ENCODE data around the gene N4BP2. TPM values are rescaled to one million over a fixed set of nuclear protein-coding genes. Genes with fewer than 3 reads are reported as not detected.
A peak's percentile ranks its signal among the peaks of the same experiment; 100 is the strongest.

Gene N4BP2
- total and polyA plus RNA-seq, 7 experiments from 2014 or later: 12.9 to 37.2 (median 19.4) TPM

GRCh38 chr4:40183615-40184411 is 127.2 kb downstream of the N4BP2 start:
- peak overlapping the region in 8 of 9 donors; percentile 49 to 88 (median 78) for H3K27ac Mint-ChIP-seq
- peaks cover 0 to 2% (median 0%) of the 10 kb centered on the region in 11 donors for H3K9me3 Mint-ChIP-seq
- Histone ChIP-seq H3K9me3 (ENCODE audit: control insufficient read depth in 2 of 3, low read length in 3 of 3) (no peaks in the 10 kb centered on the region), H3K27me3 (ENCODE audit: control insufficient read depth in 2 of 2, insufficient read depth in 2 of 2, low read length in 2 of 2) (no peaks in the 10 kb centered on the region), H3K36me3 (ENCODE audit: control insufficient read depth in 2 of 3, insufficient read depth in 3 of 3, low read length in 3 of 3) (no peaks in the 10 kb centered on the region), H3K27ac (ENCODE audit: low read depth, low read length) (peak overlapping the region; percentile 14), H3K4me3 (ENCODE audit: low read length) (no peak overlapping the region), H3K4me1 (ENCODE audit: control insufficient read depth in 2 of 2, insufficient read depth in 2 of 2, low read length in 2 of 2) (peaks cover 6 to 15% of the 10 kb centered on the region in 2 donors)
- no peak for DNase-seq
- POLR2A ChIA-PET: interaction anchor here (0.6 to 7.6 kb wide), 10 partner anchors 10 to 110 kb away, joined by 3 to 62 read pairs (median 3); partner anchors contain the start of gene RHOH
- H3K4me1 Mint-ChIP-seq: peaks cover 19 to 60% (median 50%) of the 10 kb centered on the region in 7 donors
- H3K27me3 Mint-ChIP-seq: no peaks in the 10 kb centered on the region
- H3K4me3 Mint-ChIP-seq: peak overlapping the region; percentile 10 to 72 (median 58)
- intact Hi-C loops (cut with micrococcal nuclease): loop anchor here (1.0 kb wide), 3 partner anchors 9 to 11 kb away; no protein-coding TSS in a partner anchor
- H3K36me3 Mint-ChIP-seq: peaks cover 0 to 12% (median 0%) of the 10 kb centered on the region in 5 donors
- CTCF ChIA-PET: interaction anchor here (0.6 to 1.7 kb wide), 3 partner anchors 10 to 126 kb away, joined by 3 to 4 read pairs (median 3); no protein-coding TSS in a partner anchor
- ATAC-seq: peak; percentile 37

GRCh38 chr4:40185830-40186664 is 129.4 kb downstream of the N4BP2 start:
- H3K4me1 Mint-ChIP-seq: peaks cover 31 to 76% (median 67%) of the 10 kb centered on the region in 7 donors
- H3K27ac ChIP-seq (ENCODE audit: low read depth, low read length): no peak overlapping the region
- CTCF ChIA-PET: interaction anchor here (0.6 to 0.7 kb wide), 2 partner anchors 34 to 124 kb away, joined by 3 to 6 read pairs; no protein-coding TSS in a partner anchor

DNA sequence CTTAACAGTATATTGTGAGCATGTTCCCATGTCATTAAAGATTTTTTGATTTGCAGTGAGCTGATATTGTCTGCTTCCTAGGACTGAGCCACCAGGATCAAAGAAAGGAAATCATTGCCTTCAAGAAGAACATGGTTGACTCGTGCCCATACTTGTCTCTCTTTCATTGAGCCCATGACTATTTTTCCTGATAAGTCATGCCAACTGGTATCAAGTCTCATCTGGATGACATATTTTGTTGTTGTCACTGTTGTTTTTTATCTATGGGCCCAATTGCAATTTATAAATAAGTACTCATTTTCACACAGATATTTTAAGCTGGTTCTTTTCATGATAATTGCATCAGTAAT is 130.0 kb downstream of the N4BP2 start:
- POLR2A ChIA-PET: interaction anchor here (0.8 to 7.6 kb wide), 4 partner anchors 7 to 89 kb away, joined by 3 to 62 read pairs (median 4); partner anchors contain the start of gene RHOH
- peaks cover 0 to 12% (median 0%) of the 10 kb centered on the region in 5 donors for H3K36me3 Mint-ChIP-seq
- Histone ChIP-seq H3K27ac (ENCODE audit: low read depth, low read length) (no peak overlapping the region), H3K4me1 (ENCODE audit: control insufficient read depth in 2 of 2, insufficient read depth in 2 of 2, low read length in 2 of 2) (peaks cover 6 to 31% of the 10 kb centered on the region in 2 donors), H3K36me3 (ENCODE audit: control insufficient read depth in 2 of 3, insufficient read depth in 3 of 3, low read length in 3 of 3) (no peaks in the 10 kb centered on the region), H3K9me3 (ENCODE audit: control insufficient read depth in 2 of 3, low read length in 3 of 3) (no peaks in the 10 kb centered on the region), H3K27me3 (ENCODE audit: control insufficient read depth in 2 of 2, insufficient read depth in 2 of 2, low read length in 2 of 2) (no peaks in the 10 kb centered on the region), H3K4me3 (ENCODE audit: low read length) (no peak overlapping the region)
- no peak for DNase-seq
- H3K4me3 Mint-ChIP-seq: peak overlapping the region in 1 of 10 donors; percentile 14
- H3K27me3 Mint-ChIP-seq: no peaks in the 10 kb centered on the region
- peak overlapping the region in 2 of 9 donors; percentile 72 to 87 for H3K27ac Mint-ChIP-seq
- H3K4me1 Mint-ChIP-seq: peaks cover 35 to 82% (median 67%) of the 10 kb centered on the region in 7 donors
- ATAC-seq: no peak
- H3K9me3 Mint-ChIP-seq: peaks cover 0 to 2% (median 0%) of the 10 kb centered on the region in 11 donors
- CTCF ChIA-PET: interaction anchor here (0.7 kb wide), 1 partner anchor 34 kb away, joined by 3 read pairs; no protein-coding TSS in a partner anchor
- intact Hi-C loops (cut with micrococcal nuclease): loop anchor here in 1 of 2 donors (1.0 kb wide), 1 partner anchor 9 kb away; no protein-coding TSS in a partner anchor

More at GRCh38 chr4:40185830-40186664, 129.4 kb downstream of the N4BP2 start:
- no peaks in the 10 kb centered on the region for H3K27me3 ChIP-seq (ENCODE audit: control insufficient read depth in 2 of 2, insufficient read depth in 2 of 2, low read length in 2 of 2)
- H3K9me3 ChIP-seq (ENCODE audit: control insufficient read depth in 2 of 3, low read length in 3 of 3): no peaks in the 10 kb centered on the region
- H3K27ac Mint-ChIP-seq: peak overlapping the region in 5 of 9 donors; percentile 21 to 87 (median 28)
- H3K4me3 Mint-ChIP-seq: peak overlapping the region in 1 of 10 donors; percentile 35
- ATAC-seq (no peak), DNase-seq (no peak)
- intact Hi-C loops (cut with micrococcal nuclease): no loop called here
- no peak overlapping the region for H3K4me3 ChIP-seq (ENCODE audit: low read length)
- no peaks in the 10 kb centered on the region for H3K27me3 Mint-ChIP-seq
- peaks cover 0 to 12% (median 0%) of the 10 kb centered on the region in 5 donors for H3K36me3 Mint-ChIP-seq
- POLR2A ChIA-PET: interaction anchor here (1.2 to 7.6 kb wide), 3 partner anchors 8 to 89 kb away, joined by 3 to 62 read pairs (median 4); partner anchors contain the start of gene RHOH
- no peaks in the 10 kb centered on the region for H3K36me3 ChIP-seq (ENCODE audit: control insufficient read depth in 2 of 3, insufficient read depth in 3 of 3, low read length in 3 of 3)
- H3K4me1 ChIP-seq (ENCODE audit: control insufficient read depth in 2 of 2, insufficient read depth in 2 of 2, low read length in 2 of 2): peaks cover 6 to 31% of the 10 kb centered on the region in 2 donors
- H3K9me3 Mint-ChIP-seq: peaks cover 0 to 2% (median 0%) of the 10 kb centered on the region in 11 donors

- Histone ChIP-seq H3K36me3 (ENCODE audit: control insufficient read depth in 2 of 3, insufficient read depth in 3 of 3, low read length in 3 of 3) (no peaks in the 10 kb centered on the region), H3K27me3 (ENCODE audit: control insufficient read depth in 2 of 2, insufficient read depth in 2 of 2, low read length in 2 of 2) (no peaks in the 10 kb centered on the region), H3K27ac (ENCODE audit: low read depth, low read length) (no peak overlapping the region), H3K4me3 (ENCODE audit: low read length) (no peak overlapping the region), H3K9me3 (ENCODE audit: control insufficient read depth in 2 of 3, low read length in 3 of 3) (no peaks in the 10 kb centered on the region), H3K4me1 (ENCODE audit: control insufficient read depth in 2 of 2, insufficient read depth in 2 of 2, low read length in 2 of 2) (peaks cover 6 to 31% of the 10 kb centered on the region in 2 donors)
- Mint-ChIP-seq H3K27me3 (no peaks in the 10 kb centered on the region), H3K4me3 (peak overlapping the region in 3 of 10 donors; percentile 4 to 68 (median 50)), H3K4me1 (peaks cover 32 to 83% (median 67%) of the 10 kb centered on the region in 7 donors), H3K36me3 (peaks cover 0 to 12% (median 0%) of the 10 kb centered on the region in 5 donors), H3K27ac (peak overlapping the region in 8 of 9 donors; percentile 11 to 98 (median 54)), H3K9me3 (peaks cover 0 to 2% (median 0%) of the 10 kb centered on the region in 11 donors)
- ATAC-seq (no peak), DNase-seq (no peak)
- CTCF ChIA-PET: interaction anchor here (0.5 to 0.8 kb wide), 2 partner anchors 37 to 84 kb away, joined by 3 to 5 read pairs; no protein-coding TSS in a partner anchor
- POLR2A ChIA-PET: interaction anchor here (0.8 to 7.6 kb wide), 4 partner anchors 7 to 129 kb away, joined by 3 to 62 read pairs (median 5); partner anchors contain the start of gene RHOH
- intact Hi-C loops (cut with micrococcal nuclease): loop anchor here in 1 of 2 donors (1.0 kb wide), 1 partner anchor 8 kb away; no protein-coding TSS in a partner anchor
These were observed 130.8 kb downstream of the N4BP2 start for GRCh38 chr4:40187386-40187906.

DNA sequence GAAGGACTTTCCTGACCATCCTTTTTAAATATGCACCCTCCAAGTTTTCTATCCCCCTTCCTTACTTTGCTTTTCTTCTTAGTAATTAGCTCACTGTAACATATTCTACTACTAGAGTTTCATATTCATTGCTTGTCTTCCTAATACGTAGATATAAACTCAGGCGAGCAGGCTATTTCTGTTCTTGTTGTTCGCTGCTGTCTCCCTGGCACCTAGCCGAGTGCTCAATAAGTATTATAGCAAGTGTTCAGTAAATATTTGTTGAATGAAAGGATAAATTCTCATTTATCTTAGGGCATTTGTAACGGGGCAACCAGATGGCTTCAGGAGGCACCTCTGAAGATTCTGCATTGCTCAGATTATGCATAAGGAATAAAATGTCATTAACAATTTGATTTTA is 133.4 kb downstream of the N4BP2 start:
- peaks cover 40 to 89% (median 72%) of the 10 kb centered on the region in 7 donors for H3K4me1 Mint-ChIP-seq
- peaks cover 0 to 11% (median 0%) of the 10 kb centered on the region in 5 donors for H3K36me3 Mint-ChIP-seq
- Histone ChIP-seq H3K27me3 (ENCODE audit: control insufficient read depth in 2 of 2, insufficient read depth in 2 of 2, low read length in 2 of 2) (no peaks in the 10 kb centered on the region), H3K4me3 (ENCODE audit: low read length) (peak overlapping the region; percentile 49), H3K36me3 (ENCODE audit: control insufficient read depth in 2 of 3, insufficient read depth in 3 of 3, low read length in 3 of 3) (no peaks in the 10 kb centered on the region), H3K9me3 (ENCODE audit: control insufficient read depth in 2 of 3, low read length in 3 of 3) (no peaks in the 10 kb centered on the region), H3K4me1 (ENCODE audit: control insufficient read depth in 2 of 2, insufficient read depth in 2 of 2, low read length in 2 of 2) (peaks cover 7 to 37% of the 10 kb centered on the region in 2 donors), H3K27ac (ENCODE audit: low read depth, low read length) (peak overlapping the region; percentile 100)
- peaks cover 0 to 6% (median 0%) of the 10 kb centered on the region in 11 donors for H3K9me3 Mint-ChIP-seq
- ATAC-seq (no peak), DNase-seq (no peak)
- ChIA-PET POLR2A (interaction anchor here (0.6 to 8.6 kb wide), 24 partner anchors 6 to 135 kb away, joined by 3 to 62 read pairs (median 8); no protein-coding TSS in a partner anchor), CTCF (interaction anchor here (0.5 to 3.1 kb wide), 11 partner anchors 10 to 301 kb away, joined by 3 to 12 read pairs (median 3); no protein-coding TSS in a partner anchor)
- intact Hi-C loops (cut with micrococcal nuclease): loop anchor here (2.0 to 10.0 kb wide), 9 partner anchors 13 to 1525 kb away; partner anchors contain the start of genes KLF3 (in 1 of the 2), N4BP2 (in 1 of the 2), PDS5A (in 1 of the 2) and RFC1 (in 1 of the 2)
- H3K27ac Mint-ChIP-seq: peak overlapping the region; percentile 87 to 100 (median 99)
- peaks cover 0 to 2% (median 0%) of the 10 kb centered on the region in 5 donors for H3K27me3 Mint-ChIP-seq
- H3K4me3 Mint-ChIP-seq: peak overlapping the region; percentile 83 to 100 (median 99)
